Fibroblast of lung (primary cell): ENCODE data around the gene CAMK2B. TPM values are rescaled to one million over a fixed set of nuclear protein-coding genes. Genes with fewer than 3 reads are reported as not detected.

Source experiments
- DNase-seq, 2 donors: peaks; one replicate each; pipeline versions ENCODE4 v3.0.0 to v3.0.0-alpha.2; 2010; ENCODE audit warnings: low read depth in 2 of 2
- H2AFZ ChIP-seq: 2 replicates; pipeline ENCODE4 v1.5.1; 2012; ENCODE audit warnings: low read length, control low read depth, inconsistent platforms
- H3K27ac ChIP-seq: 2 replicates; pipeline ENCODE4 v1.5.1; 2011; ENCODE audit warnings: low read length, control low read depth; ENCODE audit not compliant: insufficient read depth
- H3K27me3 ChIP-seq: 2 replicates; pipeline ENCODE4 v1.5.1; 2011; ENCODE audit warnings: mild to moderate bottlenecking, low read length; ENCODE audit not compliant: control insufficient read depth, insufficient read depth
- H3K36me3 ChIP-seq: 2 replicates; pipeline ENCODE4 v1.5.1; 2011; ENCODE audit warnings: low read length; ENCODE audit not compliant: control insufficient read depth, insufficient read depth
- H3K4me1 ChIP-seq: 2 replicates; pipeline ENCODE4 v1.5.1; 2011; ENCODE audit warnings: low read length; ENCODE audit not compliant: control insufficient read depth, insufficient read depth; ENCODE audit errors: extremely low read depth
- H3K4me2 ChIP-seq: 2 replicates; pipeline ENCODE4 v1.5.1; 2011; ENCODE audit warnings: low read length, control low read depth; ENCODE audit not compliant: insufficient read depth; ENCODE audit errors: extremely low read depth
- H3K4me3 ChIP-seq, 4 experiments: fragments of 200-600 bp in 1 of 4; sonication (generic) in 1 of 4; replicated peaks in 1 of 4; 2 replicates each; pipeline ENCODE4 v1.5.1; 2011 to 2016; ENCODE audit warnings: low read length in 4 of 4, low read depth in 3 of 4, mild to moderate bottlenecking in 3 of 4, control low read depth in 2 of 4, inconsistent platforms in 1 of 4, mixed read lengths in 1 of 4; ENCODE audit not compliant: insufficient read depth in 1 of 4; ENCODE audit errors: control extremely low read depth in 1 of 4
- H3K79me2 ChIP-seq: 2 replicates; pipeline ENCODE4 v1.5.1; 2012; ENCODE audit warnings: mild to moderate bottlenecking, low read length, inconsistent platforms; ENCODE audit not compliant: control insufficient read depth, insufficient read depth
- H3K9ac ChIP-seq: 2 replicates; pipeline ENCODE4 v1.5.1; 2011; ENCODE audit warnings: mild to moderate bottlenecking, low read length, control low read depth; ENCODE audit not compliant: insufficient read depth
- H3K9me3 ChIP-seq: 2 replicates; pipeline ENCODE4 v1.5.1; 2012; ENCODE audit warnings: low read depth, low read length; ENCODE audit not compliant: control insufficient read depth, insufficient read depth
- H4K20me1 ChIP-seq: 2 replicates; pipeline ENCODE4 v1.5.1; 2011; ENCODE audit warnings: low read length; ENCODE audit not compliant: control insufficient read depth, insufficient read depth; ENCODE audit errors: extremely low read depth
- EZH2 ChIP-seq: IDR thresholded peaks from 2 replicates; pipeline ENCODE4 v1.5.1; 2012; ENCODE audit warnings: low read length, control low read depth, mild to moderate bottlenecking; ENCODE audit errors: missing control alignments
- polyA plus RNA-seq, 2 donors: library from polyadenylated mRNA; depleted of rRNA in 1 of 2; stranded (reverse) in 1 of 2; unstranded in 1 of 2; fragments of >200 nt; gene quantifications; 2 replicates each; pipeline ENCODE4 v1.2.1, GENCODE V29; 2011 to 2012; ENCODE audit warnings: missing spikeins in 1 of 2
- total RNA-seq: library from RNA; depleted of rRNA; stranded (reverse); fragments of >200 nt; gene quantifications from 2 replicates; pipeline ENCODE4 v1.2.1, GENCODE V29; 2014
- TF ChIP-seq, protein P1 (sequence below), 2 donors: IDR thresholded peaks in 1 of 2; conservative IDR thresholded peaks in 1 of 2; 1 replicate in 1 of 2; 2 replicates in 1 of 2; pipeline ENCODE4 v1.5.1; 2011 to 2012; ENCODE audit warnings: low read length in 2 of 2, control low read depth in 1 of 2, inconsistent platforms in 1 of 2, low read depth in 1 of 2, mild to moderate bottlenecking in 1 of 2

The CAMK2B gene
- total and polyA plus RNA-seq, 2 donors (not counting 1 experiment from before 2014, with no cell fraction given), result 0.06 to 0.17 TPM

DNA sequence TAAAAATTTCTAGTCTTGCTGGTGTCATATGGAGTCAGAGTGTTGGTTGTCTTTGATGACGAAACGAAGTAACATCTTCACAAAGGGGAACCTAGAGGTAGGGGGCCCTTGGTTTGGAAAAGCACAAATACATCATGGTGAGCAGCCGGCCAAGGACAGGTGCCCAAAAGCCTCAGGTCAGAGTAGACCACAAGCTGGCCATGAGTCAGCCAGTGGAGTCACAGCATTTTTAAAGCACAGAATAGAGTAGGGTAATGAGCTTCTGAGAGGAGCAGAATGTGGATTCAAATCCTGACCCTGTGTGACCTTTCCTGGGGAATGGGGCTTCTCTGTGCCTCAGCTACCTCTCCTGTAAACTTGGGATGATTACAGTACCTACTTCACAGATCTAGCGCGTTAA is 5.3 kb downstream of the CAMK2B start:
- H3K27me3 ChIP-seq, result peaks cover 24% of the 10 kb centered on the region
- H3K27ac ChIP-seq, result no peak overlapping the region
- H3K4me1 ChIP-seq, result no peaks in the 10 kb centered on the region
- H2AFZ ChIP-seq, result no peak overlapping the region
- TF ChIP-seq, protein P1, sequence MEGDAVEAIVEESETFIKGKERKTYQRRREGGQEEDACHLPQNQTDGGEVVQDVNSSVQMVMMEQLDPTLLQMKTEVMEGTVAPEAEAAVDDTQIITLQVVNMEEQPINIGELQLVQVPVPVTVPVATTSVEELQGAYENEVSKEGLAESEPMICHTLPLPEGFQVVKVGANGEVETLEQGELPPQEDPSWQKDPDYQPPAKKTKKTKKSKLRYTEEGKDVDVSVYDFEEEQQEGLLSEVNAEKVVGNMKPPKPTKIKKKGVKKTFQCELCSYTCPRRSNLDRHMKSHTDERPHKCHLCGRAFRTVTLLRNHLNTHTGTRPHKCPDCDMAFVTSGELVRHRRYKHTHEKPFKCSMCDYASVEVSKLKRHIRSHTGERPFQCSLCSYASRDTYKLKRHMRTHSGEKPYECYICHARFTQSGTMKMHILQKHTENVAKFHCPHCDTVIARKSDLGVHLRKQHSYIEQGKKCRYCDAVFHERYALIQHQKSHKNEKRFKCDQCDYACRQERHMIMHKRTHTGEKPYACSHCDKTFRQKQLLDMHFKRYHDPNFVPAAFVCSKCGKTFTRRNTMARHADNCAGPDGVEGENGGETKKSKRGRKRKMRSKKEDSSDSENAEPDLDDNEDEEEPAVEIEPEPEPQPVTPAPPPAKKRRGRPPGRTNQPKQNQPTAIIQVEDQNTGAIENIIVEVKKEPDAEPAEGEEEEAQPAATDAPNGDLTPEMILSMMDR (conservative IDR thresholded peaks at IDR 0.05 in 1 of 2, IDR thresholded peaks at IDR 0.05 in 1 of 2; ENCODE audit: low read depth in 1 of 2, low read length in 2 of 2), result no peak
- no peak for TF ChIP-seq EZH2
- H3K4me2 ChIP-seq, result no peak overlapping the region
- H3K36me3 ChIP-seq, result no peaks in the 10 kb centered on the region
- H3K4me3 ChIP-seq, result no peak overlapping the region
- no peaks in the 10 kb centered on the region for H4K20me1 ChIP-seq
- no peak overlapping the region for H3K9ac ChIP-seq
- H3K79me2 ChIP-seq, result no peaks in the 10 kb centered on the region
- H3K9me3 ChIP-seq, result no peaks in the 10 kb centered on the region
- DNase-seq, result no peak

DNA sequence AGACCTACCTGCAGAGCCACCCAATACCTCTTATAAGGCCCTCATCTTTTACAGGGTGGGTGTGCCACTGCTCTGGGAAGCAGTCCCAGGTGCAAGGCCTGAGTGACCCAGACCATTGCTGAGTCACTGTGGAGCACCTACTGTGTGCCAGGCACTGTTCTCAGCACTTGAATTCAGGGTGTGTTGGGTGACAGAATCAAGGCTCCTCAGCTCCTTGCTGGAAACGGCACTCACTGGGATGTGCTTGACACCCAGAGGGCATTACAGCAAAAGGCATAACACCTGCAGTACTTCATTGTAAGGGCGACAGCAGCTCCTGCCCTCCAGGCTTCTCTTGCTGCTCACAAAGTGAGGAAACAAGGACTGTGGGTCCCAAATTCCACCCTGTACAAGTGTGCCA is 7.1 kb downstream of the CAMK2B start:
- H3K27me3 ChIP-seq, result peaks cover 10% of the 10 kb centered on the region
- no peak overlapping the region for H3K27ac ChIP-seq
- H3K36me3 ChIP-seq, result no peaks in the 10 kb centered on the region
- no peaks in the 10 kb centered on the region for H4K20me1 ChIP-seq
- no peak for TF ChIP-seq EZH2
- TF ChIP-seq, protein P1 (conservative IDR thresholded peaks at IDR 0.05 in 1 of 2, IDR thresholded peaks at IDR 0.05 in 1 of 2; ENCODE audit: low read depth in 1 of 2, low read length in 2 of 2), result no peak
- H2AFZ ChIP-seq, result no peak overlapping the region
- DNase-seq, result no peak
- H3K4me1 ChIP-seq, result no peaks in the 10 kb centered on the region
- no peaks in the 10 kb centered on the region for H3K9me3 ChIP-seq
- no peak overlapping the region for H3K4me3 ChIP-seq
- H3K4me2 ChIP-seq, result no peak overlapping the region
- H3K9ac ChIP-seq, result no peak overlapping the region
- H3K79me2 ChIP-seq, result no peaks in the 10 kb centered on the region

DNA sequence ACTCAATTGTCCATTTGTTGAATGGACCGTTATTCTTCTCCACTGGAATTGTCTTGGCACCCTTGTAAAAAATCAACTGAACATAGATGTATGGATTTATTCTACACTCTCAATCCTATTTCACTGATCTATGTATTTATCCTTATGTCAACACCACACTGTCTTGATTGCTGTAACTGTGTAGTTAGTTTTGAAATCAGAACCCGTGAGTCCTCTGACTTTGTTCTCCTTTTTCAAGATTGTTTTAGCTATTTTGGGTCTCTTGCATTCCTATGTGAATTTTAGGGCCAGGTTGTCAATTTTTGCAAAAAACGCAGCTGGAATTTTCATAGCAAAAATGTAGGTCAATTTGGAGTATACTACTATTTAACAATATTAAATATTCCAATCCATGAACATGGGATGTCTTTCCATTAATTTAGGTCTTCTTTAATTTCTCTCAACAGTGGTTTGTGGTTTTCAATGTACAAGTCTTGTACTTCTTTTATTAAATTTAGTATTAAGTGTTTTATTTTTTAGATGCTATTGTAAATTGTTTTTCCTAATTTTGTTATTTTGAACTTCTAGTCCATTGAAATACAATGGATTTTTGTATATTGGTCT is 10.0 kb downstream of the CAMK2B start:
- H3K4me1 ChIP-seq, result no peaks in the 10 kb centered on the region
- no peak overlapping the region for H3K4me3 ChIP-seq
- H3K9me3 ChIP-seq, result no peaks in the 10 kb centered on the region
- H3K27ac ChIP-seq, result no peak overlapping the region
- H3K9ac ChIP-seq, result no peak overlapping the region
- DNase-seq, result no peak
- H3K79me2 ChIP-seq, result no peaks in the 10 kb centered on the region
- no peaks in the 10 kb centered on the region for H3K36me3 ChIP-seq
- H4K20me1 ChIP-seq, result no peaks in the 10 kb centered on the region
- no peak overlapping the region for H2AFZ ChIP-seq
- peaks cover 4% of the 10 kb centered on the region for H3K27me3 ChIP-seq
- TF ChIP-seq EZH2, result no peak
- TF ChIP-seq, protein P1 (conservative IDR thresholded peaks at IDR 0.05 in 1 of 2, IDR thresholded peaks at IDR 0.05 in 1 of 2; ENCODE audit: low read depth in 1 of 2, low read length in 2 of 2), result no peak
- H3K4me2 ChIP-seq, result no peak overlapping the region
